ENCODE measurements around the gene VSTM4. TPM values are rescaled to one million over a fixed set of nuclear protein-coding genes. Genes with fewer than 3 reads are reported as not detected.

Gene VSTM4
- total and polyA plus RNA-seq, 2 experiments from 2014 or later: 9.5 to 12.3 TPM

DNA sequence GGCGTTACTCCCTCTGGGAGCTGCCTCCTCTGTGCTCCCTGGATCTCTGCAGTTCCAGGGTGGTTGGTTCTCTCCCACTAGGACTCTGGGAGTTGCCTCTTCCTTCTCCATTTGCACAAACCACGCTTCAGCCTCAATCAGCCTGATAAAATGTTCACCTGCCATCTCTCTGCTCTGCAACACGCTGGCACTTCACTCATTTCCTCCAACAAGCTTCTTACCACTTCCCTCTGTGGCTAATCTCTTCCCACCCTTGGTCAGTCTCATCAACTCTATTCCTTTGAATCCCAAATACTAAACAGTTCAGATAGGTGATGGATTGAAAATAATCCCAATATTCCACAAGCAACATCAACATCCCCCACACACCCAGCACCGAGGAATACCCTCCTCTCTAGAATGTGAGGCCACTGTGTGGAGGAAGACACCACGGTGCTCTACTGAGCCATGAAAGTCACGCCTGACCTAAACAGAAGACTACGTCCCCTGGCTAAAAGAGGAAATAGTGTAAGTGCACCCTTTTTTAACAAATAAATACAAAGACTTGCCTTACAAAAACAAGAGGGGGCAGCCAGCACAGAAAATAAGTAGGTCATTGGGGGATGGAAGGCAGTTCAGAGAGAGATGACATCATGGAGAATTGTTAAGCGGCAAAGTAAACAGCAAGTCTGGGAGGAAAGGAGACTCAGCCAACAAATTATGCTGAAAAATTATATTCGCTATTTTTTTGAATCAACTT lies 20.4 kb upstream of the VSTM4 start:
- no peaks in the 10 kb centered on the region for H3K9me2 ChIP-seq (ENCODE audit: insufficient read depth)
- no peak overlapping the region for H2AFZ ChIP-seq
- TF ChIP-seq EZH2 (IDR thresholded peaks at IDR 0.05; ENCODE audit: insufficient read depth, poor library complexity, severe bottlenecking) (no peak), EZH2phosphoT487 (IDR thresholded peaks at IDR 0.05; ENCODE audit: insufficient read depth, low read depth) (no peak)
- in situ Hi-C loops (cut with MboI): no loop called here
- H4K20me1 ChIP-seq (ENCODE audit: insufficient read depth): no peaks in the 10 kb centered on the region
- H3K36me3 ChIP-seq (ENCODE audit: low read depth): no peaks in the 10 kb centered on the region
- peaks cover 21% of the 10 kb centered on the region for H3F3A ChIP-seq (ENCODE audit: insufficient read depth)
- H3K9ac ChIP-seq: no peak overlapping the region
- 51 to 55% methylated on average over 9 of the region's 9 CpGs for WGBS, 2 experiments (ENCODE audit: low coverage in 1 of 2, low lambda C conversion rate in 2 of 2, missing lambda C conversion rate in 2 of 2)
- peaks cover 39% of the 10 kb centered on the region for H3K4me1 ChIP-seq (ENCODE audit: insufficient read depth)
- H3K27ac ChIP-seq: peak overlapping the region; percentile 33
- no peak overlapping the region for H3K4me3 ChIP-seq
- no peaks in the 10 kb centered on the region for H3K79me2 ChIP-seq (ENCODE audit: insufficient read depth)
- peak; percentile 52 for DNase-seq
- H3K27me3 ChIP-seq (replicated peaks; ENCODE audit: insufficient read depth): 0 out of 2 replicates have a peak, but pooled peaks cover 7% of the 10 kb centered on the region
- no peak overlapping the region for H3K4me2 ChIP-seq (ENCODE audit: unreplicated experiment)
- no peaks in the 10 kb centered on the region for H3K9me3 ChIP-seq (ENCODE audit: low read depth)

GRCh38 chr10:49134327-49134726 lies 19.0 kb upstream of the VSTM4 start:
- H3K4me1 ChIP-seq (ENCODE audit: insufficient read depth): peaks cover 25% of the 10 kb centered on the region
- TF ChIP-seq EZH2phosphoT487 (IDR thresholded peaks at IDR 0.05; ENCODE audit: insufficient read depth, low read depth) (no peak), EZH2 (IDR thresholded peaks at IDR 0.05; ENCODE audit: insufficient read depth, poor library complexity, severe bottlenecking) (no peak)
- H2AFZ ChIP-seq: no peak overlapping the region
- H3K4me3 ChIP-seq: no peak overlapping the region
- no peak overlapping the region for H3K27ac ChIP-seq
- peaks cover 9% of the 10 kb centered on the region for H3F3A ChIP-seq (ENCODE audit: insufficient read depth)
- no peaks in the 10 kb centered on the region for H3K79me2 ChIP-seq (ENCODE audit: insufficient read depth)
- H3K9ac ChIP-seq: no peak overlapping the region
- H3K9me2 ChIP-seq (ENCODE audit: insufficient read depth): no peaks in the 10 kb centered on the region
- WGBS, 2 experiments (ENCODE audit: low coverage in 1 of 2, low lambda C conversion rate in 2 of 2, missing lambda C conversion rate in 2 of 2): 64 to 73% methylated on average over 3 of the region's 3 CpGs
- H4K20me1 ChIP-seq (ENCODE audit: insufficient read depth): no peaks in the 10 kb centered on the region
- H3K27me3 ChIP-seq (replicated peaks; ENCODE audit: insufficient read depth): 0 out of 2 replicates have a peak, but pooled peaks cover 8% of the 10 kb centered on the region
- no peaks in the 10 kb centered on the region for H3K36me3 ChIP-seq (ENCODE audit: low read depth)
- H3K9me3 ChIP-seq (ENCODE audit: low read depth): no peaks in the 10 kb centered on the region
- in situ Hi-C loops (cut with MboI): no loop called here
- DNase-seq: no peak
- no peak overlapping the region for H3K4me2 ChIP-seq (ENCODE audit: unreplicated experiment)

DNA sequence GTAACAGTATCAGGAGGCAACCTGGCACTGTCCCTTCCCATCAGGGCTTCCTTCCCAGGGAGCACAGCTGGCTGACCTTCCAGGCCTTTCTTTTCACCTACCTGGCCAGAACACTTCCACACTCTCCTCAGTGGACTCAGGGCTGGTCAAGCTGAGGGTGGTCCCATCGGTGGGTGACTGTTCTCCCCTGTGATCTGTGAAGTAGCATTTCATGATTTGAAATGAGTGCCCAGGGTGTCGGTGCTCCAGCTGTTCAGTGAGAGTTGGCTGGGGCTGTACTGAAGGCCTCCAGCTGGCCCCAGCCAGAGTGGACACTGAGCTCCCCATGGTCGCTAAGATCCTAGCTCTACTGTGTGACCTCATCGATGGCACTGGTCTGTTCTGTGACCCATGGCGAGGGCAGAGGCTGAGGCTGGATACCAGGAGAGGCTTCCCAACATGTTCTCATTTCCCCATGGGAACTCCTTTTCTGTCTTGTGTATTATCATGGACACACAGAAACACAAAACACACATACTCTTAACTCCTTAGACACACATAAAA lies 18.5 kb upstream of the VSTM4 start, which contains the start of gene FAM170B:
Gene FAM170B, minus strand, starts transcription at position 316 of the 543 bp plus-strand sequence. Its CDS starts 103 bp downstream, at position 213.
- H4K20me1 ChIP-seq (ENCODE audit: insufficient read depth): no peaks in the 10 kb centered on the region
- H3K27me3 ChIP-seq (replicated peaks; ENCODE audit: insufficient read depth): 0 out of 2 replicates have a peak, but pooled peaks cover 8% of the 10 kb centered on the region
- H3K9ac ChIP-seq: no peak within 1 kb of the TSS
- H3K4me1 ChIP-seq (ENCODE audit: insufficient read depth): peaks cover 19% of the 10 kb centered on the region
- 31 to 37% methylated on average over 5 of the region's 5 CpGs for WGBS, 2 experiments (ENCODE audit: low coverage in 1 of 2, low lambda C conversion rate in 2 of 2, missing lambda C conversion rate in 2 of 2)
- H3K9me3 ChIP-seq (ENCODE audit: low read depth): no peaks in the 10 kb centered on the region
- TF ChIP-seq EZH2phosphoT487 (IDR thresholded peaks at IDR 0.05; ENCODE audit: insufficient read depth, low read depth) (no peak), EZH2 (IDR thresholded peaks at IDR 0.05; ENCODE audit: insufficient read depth, poor library complexity, severe bottlenecking) (no peak)
- H3K79me2 ChIP-seq (ENCODE audit: insufficient read depth): no peaks in the 10 kb centered on the region
- no peaks in the 10 kb centered on the region for H3K9me2 ChIP-seq (ENCODE audit: insufficient read depth)
- no peak within 1 kb of the TSS for H3K27ac ChIP-seq
- H3K4me2 ChIP-seq (ENCODE audit: unreplicated experiment): no peak within 1 kb of the TSS
- no peaks in the 10 kb centered on the region for H3K36me3 ChIP-seq (ENCODE audit: low read depth)
- H2AFZ ChIP-seq: no peak within 1 kb of the TSS
- no peak within 1 kb of the TSS for H3K4me3 ChIP-seq
- H3F3A ChIP-seq (ENCODE audit: insufficient read depth): peaks cover 3% of the 10 kb centered on the region
- DNase-seq: no peak
- in situ Hi-C loops (cut with MboI): no loop called here

GRCh38 chr10:49132362-49132737 lies 17.0 kb upstream of the VSTM4 start:
- DNase-seq: no peak

More at GRCh38 chr10:49132362-49132737, 17.0 kb upstream of the VSTM4 start:
- Histone ChIP-seq H3K4me1 (ENCODE audit: insufficient read depth) (peaks cover 10% of the 10 kb centered on the region), H3K79me2 (ENCODE audit: insufficient read depth) (no peaks in the 10 kb centered on the region), H3K9ac (no peak overlapping the region), H2AFZ (no peak overlapping the region), H3F3A (ENCODE audit: insufficient read depth) (no peaks in the 10 kb centered on the region; the same call in 1 of the 2 replicates), H3K27ac (no peak overlapping the region), H3K9me3 (ENCODE audit: low read depth) (no peaks in the 10 kb centered on the region), H4K20me1 (ENCODE audit: insufficient read depth) (no peaks in the 10 kb centered on the region), H3K36me3 (ENCODE audit: low read depth) (no peaks in the 10 kb centered on the region), H3K4me2 (ENCODE audit: unreplicated experiment) (no peak overlapping the region), H3K9me2 (ENCODE audit: insufficient read depth) (no peaks in the 10 kb centered on the region), H3K27me3 (replicated peaks; ENCODE audit: insufficient read depth) (0 out of 2 replicates have a peak, but pooled peaks cover 8% of the 10 kb centered on the region), H3K4me3 (no peak overlapping the region)
- TF ChIP-seq EZH2phosphoT487 (IDR thresholded peaks at IDR 0.05; ENCODE audit: insufficient read depth, low read depth): no peak
- TF ChIP-seq EZH2 (IDR thresholded peaks at IDR 0.05; ENCODE audit: insufficient read depth, poor library complexity, severe bottlenecking): no peak
- in situ Hi-C loops (cut with MboI): no loop called here
- 92 to 100% methylated on average over 2 of the region's 2 CpGs for WGBS, 2 experiments (ENCODE audit: low coverage in 1 of 2, low lambda C conversion rate in 2 of 2, missing lambda C conversion rate in 2 of 2)
